ENCODE measurements around the gene EPHA10.

EPHA10 gene

DNA sequence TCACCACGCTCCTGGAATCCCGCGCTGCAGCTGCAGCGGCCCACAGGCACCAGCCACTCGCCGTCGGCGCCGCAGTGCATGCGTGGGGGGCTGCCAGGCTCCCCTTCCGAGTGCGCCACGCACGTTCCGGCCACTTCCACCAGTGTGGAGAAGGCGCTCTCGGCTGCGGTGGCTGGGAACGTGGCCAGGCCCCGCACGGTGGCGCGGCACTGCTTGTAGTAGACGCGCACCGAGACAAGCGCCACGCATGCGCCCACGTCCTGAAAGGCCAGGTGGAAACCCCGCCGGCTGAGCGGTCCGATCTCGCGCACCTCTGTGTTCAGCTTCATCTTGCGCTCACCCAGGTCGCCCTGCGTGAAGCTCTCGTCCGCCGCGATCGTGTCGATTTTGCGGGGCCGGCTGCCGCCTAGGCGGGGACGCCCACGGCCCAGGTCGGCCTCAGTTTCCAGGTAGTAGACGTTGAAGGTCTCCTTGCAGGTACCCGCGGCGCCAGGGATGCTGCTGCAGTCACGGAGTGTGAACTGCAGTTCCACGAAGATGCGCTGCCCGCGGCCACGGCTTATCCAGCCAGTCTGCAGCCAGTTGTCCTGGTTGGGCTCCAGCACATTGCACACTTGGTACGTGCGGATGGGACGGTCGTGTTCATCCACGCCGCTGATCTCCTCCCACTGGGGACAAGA, 3.4 kb downstream of the EPHA10 start:
- no peak for DNase-seq (ENCODE audit: extremely low spot score)
- TF ChIP-seq, protein P1, sequence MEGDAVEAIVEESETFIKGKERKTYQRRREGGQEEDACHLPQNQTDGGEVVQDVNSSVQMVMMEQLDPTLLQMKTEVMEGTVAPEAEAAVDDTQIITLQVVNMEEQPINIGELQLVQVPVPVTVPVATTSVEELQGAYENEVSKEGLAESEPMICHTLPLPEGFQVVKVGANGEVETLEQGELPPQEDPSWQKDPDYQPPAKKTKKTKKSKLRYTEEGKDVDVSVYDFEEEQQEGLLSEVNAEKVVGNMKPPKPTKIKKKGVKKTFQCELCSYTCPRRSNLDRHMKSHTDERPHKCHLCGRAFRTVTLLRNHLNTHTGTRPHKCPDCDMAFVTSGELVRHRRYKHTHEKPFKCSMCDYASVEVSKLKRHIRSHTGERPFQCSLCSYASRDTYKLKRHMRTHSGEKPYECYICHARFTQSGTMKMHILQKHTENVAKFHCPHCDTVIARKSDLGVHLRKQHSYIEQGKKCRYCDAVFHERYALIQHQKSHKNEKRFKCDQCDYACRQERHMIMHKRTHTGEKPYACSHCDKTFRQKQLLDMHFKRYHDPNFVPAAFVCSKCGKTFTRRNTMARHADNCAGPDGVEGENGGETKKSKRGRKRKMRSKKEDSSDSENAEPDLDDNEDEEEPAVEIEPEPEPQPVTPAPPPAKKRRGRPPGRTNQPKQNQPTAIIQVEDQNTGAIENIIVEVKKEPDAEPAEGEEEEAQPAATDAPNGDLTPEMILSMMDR (IDR thresholded peaks at IDR 0.05; ENCODE audit: control extremely low read depth, extremely low read depth, low read depth, missing control alignments): no peak
- POLR2A ChIA-PET: interaction anchor here (0.6 kb wide), 1 partner anchor 285 kb away, joined by 4 read pairs; no protein-coding TSS in a partner anchor
- CTCF ChIA-PET: no interaction called here

DNA sequence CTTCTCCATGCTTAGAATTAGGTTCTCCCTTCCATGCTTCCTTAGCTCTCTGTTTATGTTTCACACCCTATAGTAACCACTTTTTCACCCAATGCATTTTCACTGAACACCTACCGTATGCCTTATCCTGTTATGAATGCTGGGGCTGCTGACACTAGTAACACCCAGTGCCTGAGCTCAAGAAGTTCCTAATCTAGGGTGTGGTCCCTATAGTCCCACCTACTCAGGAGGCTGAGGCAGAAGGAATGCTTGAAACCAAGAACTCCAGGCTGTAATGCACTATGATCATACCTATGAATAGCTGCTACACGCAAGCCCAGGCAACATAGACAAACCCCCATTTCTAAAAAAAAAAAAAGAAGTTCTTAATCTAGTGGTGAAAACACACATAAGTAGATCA, 5.5 kb downstream of the EPHA10 start:
- ChIA-PET POLR2A (no interaction called here), CTCF (interaction anchor here (0.9 kb wide), 1 partner anchor 11 kb away, joined by 5 read pairs; no protein-coding TSS in a partner anchor)
- TF ChIP-seq, protein P1 (IDR thresholded peaks at IDR 0.05; ENCODE audit: control extremely low read depth, extremely low read depth, low read depth, missing control alignments): no peak
- no peak for DNase-seq (ENCODE audit: extremely low spot score)

- TF ChIP-seq, protein P1 (IDR thresholded peaks at IDR 0.05; ENCODE audit: control extremely low read depth, extremely low read depth, low read depth, missing control alignments): no peak
- DNase-seq (ENCODE audit: extremely low spot score): no peak
- CTCF ChIA-PET: interaction anchor here (1.2 to 1.5 kb wide), 3 partner anchors 9 to 60 kb away, joined by 3 to 5 read pairs (median 3); partner anchors contain the start of gene EPHA10
- POLR2A ChIA-PET: no interaction called here
Measured at GRCh38 chr1:37755951-37756560, 8.9 kb downstream of the EPHA10 start.

DNA sequence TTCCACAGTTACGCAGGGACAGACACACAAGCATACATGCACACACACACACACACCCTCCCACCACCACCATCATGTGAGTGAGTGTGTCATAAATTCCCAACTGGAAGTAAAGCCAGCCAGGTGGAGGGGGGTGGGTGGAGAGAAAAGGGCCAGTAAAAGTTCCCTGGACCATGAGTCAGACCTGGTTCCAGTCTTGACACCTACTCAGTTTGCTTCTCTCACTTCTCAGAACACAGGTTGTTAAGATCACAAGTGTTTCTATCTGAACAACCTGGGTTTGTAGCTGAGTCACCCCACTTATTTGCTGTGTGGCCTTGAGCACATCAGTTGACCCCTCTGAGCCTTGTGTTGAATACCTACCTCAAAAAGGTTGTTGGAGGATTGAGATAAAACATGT, 9.6 kb downstream of the EPHA10 start:
- DNase-seq (ENCODE audit: extremely low spot score): peak; percentile 55
- ChIA-PET CTCF (interaction anchor here (1.2 to 1.5 kb wide), 2 partner anchors 10 to 59 kb away, joined by 3 to 5 read pairs; partner anchors contain the start of gene EPHA10), POLR2A (no interaction called here)

GRCh38 chr1:37753473-37754321, 11.2 kb downstream of the EPHA10 start:
- CTCF ChIA-PET: no interaction called here
- TF ChIP-seq, protein P1 (IDR thresholded peaks at IDR 0.05; ENCODE audit: control extremely low read depth, extremely low read depth, low read depth, missing control alignments): no peak
- POLR2A ChIA-PET: no interaction called here
- no peak for DNase-seq (ENCODE audit: extremely low spot score)

More for the DNA sequence above, 9.6 kb downstream of the EPHA10 start:
- TF ChIP-seq, protein P1 (IDR thresholded peaks at IDR 0.05; ENCODE audit: control extremely low read depth, extremely low read depth, low read depth, missing control alignments): no peak
